Middle frontal gyrus (tissue), 1 donor: ENCODE results near the gene SLCO3A1.
A peak's percentile ranks its signal among the peaks of the same experiment; 100 is the strongest.
"Not testable (repeated sequence)": the region's sequence is repeated elsewhere in the genome, so short reads cannot be mapped to it uniquely, and the experiment has no call there.

Experiments
- DNase-seq: peaks from one replicate; pipeline ENCODE4 v3.0.0-alpha.2; 2015; ENCODE audit warnings: low spot score; ENCODE audit errors: extremely low spot score

SLCO3A1 gene

DNA sequence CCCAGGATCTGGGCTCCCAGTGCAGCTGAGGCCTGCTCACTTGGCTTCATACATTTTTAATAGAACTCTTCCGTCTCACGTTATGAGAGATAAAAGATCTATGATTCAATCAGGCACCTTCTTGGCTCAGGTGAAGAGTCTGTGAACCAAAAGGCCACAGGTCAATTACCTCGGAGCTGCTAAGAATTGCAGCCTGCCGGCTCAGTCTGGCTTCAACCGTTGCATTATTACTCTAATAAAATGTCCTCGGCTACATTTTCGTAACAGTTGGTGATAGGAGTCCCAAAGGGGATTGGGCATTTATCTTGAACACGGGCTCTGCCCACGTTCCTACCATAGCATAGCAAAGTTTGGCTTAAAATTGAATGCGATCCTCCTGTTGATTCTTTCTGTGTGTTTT, 176.3 kb downstream of the SLCO3A1 start:
- no peak for DNase-seq

DNA sequence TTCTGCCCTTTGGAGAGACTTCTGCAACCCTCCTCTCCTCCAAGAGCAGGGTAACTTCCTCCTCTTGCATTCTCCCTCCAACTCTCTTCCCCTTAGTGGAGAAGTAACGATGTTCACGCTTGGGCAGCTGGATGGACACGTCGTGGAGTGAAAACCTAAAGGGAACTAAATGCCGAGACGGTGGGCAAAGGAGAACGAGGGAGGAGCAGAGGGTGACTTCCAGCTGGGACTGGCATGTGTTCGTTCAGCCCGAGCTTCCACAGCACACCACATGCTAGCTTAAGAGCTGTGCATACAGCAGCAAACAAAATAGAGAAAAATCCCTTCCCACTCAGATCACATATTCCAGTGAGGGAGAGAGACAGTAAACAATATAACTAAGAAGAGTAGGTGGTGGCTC, 179.8 kb downstream of the SLCO3A1 start:
- DNase-seq: no peak

DNA sequence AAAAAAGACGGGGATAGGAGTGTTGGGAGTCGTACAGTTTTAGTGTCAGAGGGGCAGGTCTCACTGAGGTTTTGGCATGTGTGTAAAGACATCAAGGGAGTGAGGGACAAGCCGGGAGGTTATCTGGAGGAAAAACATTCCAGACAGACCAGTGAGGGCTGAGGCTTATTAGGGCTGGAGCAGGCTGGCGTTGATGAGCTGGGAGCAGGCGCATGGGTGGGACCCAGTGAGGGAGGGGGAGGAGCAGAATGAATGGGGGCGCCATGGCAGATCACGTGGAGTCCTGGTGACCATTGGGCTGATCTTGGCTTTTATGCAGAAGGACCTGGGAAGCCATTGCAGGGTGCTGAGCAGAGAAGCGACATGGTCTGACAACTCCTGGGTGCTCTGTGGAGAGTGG, 180.2 kb downstream of the SLCO3A1 start:
- no peak for DNase-seq

DNA sequence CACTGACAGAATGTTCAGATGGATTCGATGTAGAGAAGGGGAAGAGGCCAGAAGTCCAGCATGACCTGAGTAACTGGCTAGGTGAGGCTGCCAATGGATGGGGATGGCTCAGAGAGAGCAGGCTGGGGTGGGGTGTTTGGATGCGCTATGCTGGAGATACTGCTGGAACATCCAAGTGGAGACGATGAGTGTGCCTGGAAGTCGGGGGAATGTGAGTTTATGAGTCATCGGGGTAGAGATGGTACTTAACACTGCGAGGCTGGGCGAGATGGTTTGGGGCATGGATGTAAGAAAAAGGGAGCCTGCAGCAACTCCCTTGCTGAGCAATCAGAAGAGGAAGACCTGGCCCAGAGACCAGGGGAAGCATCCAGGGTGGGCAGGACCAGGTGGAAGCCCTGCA, 180.7 kb downstream of the SLCO3A1 start:
- peak; percentile 7 for DNase-seq

DNA sequence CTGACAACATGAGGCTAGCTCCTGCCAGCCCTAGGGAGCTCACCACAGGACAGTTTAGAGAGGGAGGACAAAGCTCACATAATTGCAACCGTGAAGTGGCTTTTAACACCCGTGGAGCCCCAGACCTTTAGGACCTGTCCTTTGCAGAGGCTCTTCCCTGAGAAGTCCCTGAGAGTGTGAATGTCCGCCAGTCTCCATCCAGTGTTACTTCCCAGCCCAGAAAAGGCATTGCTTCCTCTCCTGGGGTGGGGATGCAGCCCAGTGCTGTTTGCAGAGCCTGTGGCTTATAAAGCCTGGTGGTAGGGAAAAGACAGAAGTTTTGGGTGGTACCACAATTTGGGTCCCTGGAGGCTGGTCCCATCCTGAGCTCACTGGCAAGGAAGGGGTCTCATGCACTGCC, 182.0 kb downstream of the SLCO3A1 start:
- no peak for DNase-seq

DNA sequence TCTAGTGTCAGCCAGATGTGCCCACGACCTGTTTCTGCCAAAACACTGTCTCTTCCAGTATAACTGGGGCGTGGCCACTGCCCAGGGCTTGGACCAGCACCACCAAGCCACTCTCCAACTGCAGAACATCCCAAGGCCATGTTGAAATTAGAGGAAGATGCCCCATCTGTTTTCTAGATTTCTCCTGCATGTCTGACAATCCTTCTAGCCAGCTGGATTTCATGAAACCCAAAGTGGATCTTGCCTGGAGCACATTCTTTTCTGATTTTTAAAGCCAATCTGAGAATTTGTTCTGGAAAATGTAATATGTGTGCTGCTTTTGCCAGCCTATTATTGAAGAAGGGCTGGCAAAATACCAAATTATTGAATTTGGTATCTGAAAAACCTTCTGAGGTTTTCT, 182.5 kb downstream of the SLCO3A1 start:
- DNase-seq: no peak

DNA sequence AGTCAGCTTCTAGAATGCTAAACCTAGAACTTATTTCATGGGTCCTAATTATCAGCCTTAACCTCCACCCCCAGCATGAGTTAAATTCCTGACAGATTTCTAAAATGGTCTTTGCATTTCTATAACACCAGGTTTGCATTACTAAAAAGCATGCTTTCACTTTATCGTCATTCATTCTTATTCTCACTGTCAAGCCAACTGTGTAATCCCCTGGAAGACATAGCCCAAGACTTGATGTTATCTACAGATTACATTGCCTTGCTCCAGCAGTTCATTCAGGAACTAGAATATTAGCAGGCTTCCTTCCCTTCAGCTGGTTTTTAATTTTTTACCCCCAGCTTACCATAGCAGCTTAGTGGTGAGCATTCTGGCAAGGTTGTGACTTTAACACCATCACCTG, 184.0 kb downstream of the SLCO3A1 start:
- DNase-seq: no peak

DNA sequence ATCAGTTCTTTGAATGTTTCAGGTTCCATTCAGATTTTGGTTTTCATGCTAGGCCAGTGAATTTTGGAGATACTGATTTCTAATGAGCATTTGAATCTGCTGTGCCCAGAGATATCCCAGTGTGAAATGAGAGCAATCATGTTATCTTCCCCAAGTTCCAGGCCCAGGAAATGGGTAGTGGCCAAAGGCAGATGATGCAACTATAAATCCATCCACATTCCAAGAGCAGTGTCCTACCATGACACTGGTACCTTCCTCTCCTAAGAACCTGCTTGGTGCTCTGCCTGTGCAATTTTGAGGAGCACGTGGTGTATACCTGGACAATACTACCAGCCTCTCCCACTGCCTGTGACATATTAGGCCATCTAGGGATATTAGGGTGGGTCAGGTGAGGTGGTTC, 186.8 kb downstream of the SLCO3A1 start:
- no peak for DNase-seq

DNA sequence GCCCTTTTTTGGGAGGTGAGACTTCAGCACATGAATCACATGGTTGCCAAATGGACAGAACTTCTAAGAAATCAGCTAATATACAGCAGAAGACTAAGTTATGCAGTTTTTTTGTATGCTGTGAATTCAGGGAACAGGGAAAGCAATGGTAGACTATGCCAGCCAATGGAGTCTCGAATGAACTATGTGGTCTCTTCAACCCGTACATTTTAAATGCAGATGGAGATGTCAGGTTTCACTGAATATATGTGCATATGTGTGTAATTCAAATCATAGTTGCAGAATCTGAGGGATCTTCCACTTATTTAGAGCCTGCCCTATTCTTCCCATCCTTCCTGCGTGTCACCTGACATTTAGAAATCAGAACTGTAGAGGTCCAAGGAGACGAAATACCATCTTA, 187.9 kb downstream of the SLCO3A1 start:
- no peak for DNase-seq

DNA sequence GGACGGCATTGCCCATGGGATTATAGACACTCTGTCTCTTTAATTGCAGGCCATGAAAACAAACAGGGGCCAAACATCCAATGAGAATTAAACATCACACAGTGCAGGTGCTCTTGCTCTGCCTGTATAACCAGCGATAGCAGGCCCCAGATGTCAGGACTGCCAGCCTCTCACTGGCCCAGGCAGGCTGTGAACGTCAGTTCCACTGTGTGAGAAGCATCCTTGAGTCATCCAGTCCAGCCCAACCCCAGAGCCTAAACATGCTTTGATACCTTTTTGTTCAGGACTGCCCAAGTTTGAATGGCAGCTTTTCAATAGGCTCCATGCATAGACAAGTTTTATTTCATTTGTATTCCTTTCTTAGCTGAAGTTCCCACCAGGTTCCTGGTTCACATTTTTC, 189.8 kb downstream of the SLCO3A1 start:
- DNase-seq: no peak

DNA sequence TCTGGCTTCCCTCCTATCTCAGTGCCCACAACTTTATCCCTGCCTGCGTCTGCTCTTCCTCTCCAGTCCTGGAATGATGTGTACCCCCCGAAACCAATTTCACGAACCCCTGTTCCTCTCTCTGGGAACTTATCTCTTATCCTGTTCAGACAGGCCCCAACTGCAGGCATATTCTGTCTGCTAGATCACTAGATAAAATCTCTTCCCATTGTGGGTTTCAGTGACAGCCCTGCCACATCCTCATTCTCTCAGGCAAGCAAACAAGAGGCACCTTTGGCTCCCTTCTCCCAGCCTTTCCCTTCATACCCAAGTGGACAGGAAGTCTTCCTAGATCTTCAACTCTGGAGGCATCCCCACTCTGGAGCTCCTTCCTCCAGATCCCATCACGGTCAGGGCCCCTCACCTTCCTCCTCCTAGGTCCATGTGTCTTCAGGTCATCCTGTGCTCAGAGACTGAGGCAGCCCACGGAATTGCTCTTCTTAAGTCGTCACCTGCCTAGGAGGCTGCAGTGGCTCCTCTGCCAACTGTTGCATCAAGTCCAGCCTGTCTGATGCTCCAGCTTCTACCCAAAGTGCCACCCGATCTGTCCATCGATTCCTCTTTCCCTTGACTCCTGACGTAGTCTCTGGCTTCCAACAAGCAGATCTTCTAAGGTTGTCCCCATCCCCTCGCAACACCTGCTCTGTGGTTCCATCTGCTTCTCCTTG, 190.8 kb downstream of the SLCO3A1 start:
- DNase-seq: no peak

DNA sequence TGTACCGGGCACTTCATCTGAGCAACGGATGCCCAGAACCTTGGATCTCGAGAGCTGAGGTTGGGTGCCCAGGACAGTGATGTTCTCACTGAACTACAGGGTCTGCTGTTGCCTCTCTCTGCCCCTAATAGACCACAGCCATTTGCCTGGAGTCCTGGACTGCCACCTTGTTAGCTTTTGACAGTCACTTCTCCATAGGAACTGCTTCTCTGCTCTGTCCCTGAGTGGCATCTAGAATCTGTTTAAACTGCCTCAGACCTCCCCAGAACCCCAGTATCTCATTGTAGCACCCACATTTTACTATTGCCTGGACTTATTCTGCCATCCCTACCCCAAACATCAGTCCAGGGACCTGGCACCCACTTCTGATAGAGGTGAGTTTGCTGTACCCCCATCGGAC, 194.4 kb downstream of the SLCO3A1 start:
- DNase-seq: no peak

DNA sequence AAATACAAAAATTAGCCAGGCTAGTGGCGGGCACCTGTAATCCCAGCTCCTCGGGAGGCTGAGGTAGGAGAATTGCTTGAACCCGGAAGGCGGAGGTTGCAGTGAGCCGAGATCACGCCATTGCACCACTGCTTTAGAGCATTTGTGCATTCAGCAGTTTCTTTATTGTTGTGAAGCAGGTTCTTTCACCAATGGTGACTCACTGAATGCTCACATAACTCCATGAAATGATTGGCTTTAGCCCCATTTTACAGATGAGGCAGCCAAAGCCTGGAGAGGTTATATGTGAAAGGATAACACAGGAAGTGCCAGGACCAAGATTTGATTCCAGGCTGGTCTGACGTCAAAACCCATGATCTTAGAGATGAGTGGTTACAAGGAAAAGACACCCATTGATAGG, 195.2 kb downstream of the SLCO3A1 start:
- no peak for DNase-seq

DNA sequence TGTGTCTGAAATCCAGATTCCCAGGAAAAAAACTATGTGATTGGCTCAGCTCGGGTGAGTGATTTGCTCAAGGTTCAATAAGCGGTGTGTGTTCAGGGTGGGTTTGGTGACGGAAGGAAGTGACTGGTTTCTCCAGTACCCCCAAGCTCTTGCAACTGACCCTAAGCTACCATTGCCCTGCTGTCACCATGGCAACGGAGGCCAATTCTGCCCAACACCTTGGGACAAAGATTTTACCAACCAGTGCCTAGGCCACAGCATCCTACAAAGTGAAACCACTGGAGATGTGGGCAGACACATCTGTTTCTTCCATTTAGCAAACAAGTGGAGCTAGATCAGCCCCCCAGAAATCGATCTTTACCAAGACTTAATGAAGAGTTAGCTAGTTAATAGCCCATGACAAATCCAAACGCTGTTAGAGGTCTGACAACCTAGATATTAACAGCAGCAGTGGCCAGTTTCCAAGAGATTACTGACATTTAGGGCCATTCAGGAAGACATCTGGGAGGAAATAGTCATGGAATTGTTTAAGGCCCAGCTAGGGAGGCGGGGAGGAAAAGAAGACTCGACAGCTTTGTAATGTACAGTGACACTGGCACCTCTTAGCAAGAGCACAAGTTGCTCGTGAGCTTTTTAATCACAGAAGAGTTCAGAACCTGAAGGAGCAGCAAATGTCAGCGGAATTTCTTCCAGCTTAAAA, 195.9 kb downstream of the SLCO3A1 start:
- DNase-seq: no peak

DNA sequence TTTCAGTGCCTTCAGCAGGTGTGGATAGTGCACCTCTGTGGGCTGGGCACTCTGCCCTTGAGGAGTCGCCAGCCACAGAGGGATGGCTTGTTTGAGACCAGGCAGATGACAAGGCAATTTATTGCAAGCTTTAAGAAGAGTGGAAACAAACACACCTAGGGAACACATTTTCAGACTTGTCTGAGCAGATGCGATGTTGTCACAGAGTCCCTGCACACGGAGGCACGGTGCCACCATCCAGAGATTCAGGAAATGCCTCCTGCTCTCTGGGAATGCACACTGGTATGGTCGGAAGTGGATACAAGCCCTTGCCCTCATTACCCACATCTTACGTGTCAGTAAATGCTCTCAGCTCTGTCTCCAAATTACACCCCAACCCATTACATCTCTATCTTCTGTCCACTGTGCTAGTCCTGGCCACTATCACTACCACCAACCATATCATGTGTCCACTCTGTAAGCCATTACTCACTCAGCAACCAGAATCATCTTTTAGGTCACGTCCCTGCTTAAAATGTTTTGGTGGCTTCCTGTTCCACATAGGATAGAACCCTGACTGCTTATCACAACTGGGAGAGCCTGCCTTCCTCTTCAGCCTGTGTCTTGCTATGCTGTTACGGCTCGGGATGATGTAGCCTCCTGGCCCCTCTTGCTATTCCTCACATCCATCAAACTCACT, 196.9 kb downstream of the SLCO3A1 start:
- DNase-seq: no peak

DNA sequence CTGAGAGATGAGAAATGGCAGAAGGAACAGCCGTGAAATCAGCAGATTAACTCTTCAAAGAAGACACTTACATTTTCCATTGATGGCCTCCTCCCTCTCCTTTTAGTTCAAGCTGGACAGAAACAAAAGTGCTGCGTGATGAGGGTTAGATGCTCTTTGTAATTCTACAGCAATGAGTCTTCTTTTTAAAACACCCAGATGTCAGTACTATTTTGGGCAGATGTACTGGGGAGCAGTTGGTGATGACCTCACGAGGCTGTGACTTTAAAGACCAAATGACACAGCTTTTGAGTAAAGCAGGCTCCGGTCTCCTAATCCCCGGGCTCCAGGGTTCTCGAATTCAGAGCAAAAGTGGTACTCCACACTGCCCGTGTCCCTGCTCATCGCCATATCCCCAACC, 198.2 kb downstream of the SLCO3A1 start:
- no peak for DNase-seq

DNA sequence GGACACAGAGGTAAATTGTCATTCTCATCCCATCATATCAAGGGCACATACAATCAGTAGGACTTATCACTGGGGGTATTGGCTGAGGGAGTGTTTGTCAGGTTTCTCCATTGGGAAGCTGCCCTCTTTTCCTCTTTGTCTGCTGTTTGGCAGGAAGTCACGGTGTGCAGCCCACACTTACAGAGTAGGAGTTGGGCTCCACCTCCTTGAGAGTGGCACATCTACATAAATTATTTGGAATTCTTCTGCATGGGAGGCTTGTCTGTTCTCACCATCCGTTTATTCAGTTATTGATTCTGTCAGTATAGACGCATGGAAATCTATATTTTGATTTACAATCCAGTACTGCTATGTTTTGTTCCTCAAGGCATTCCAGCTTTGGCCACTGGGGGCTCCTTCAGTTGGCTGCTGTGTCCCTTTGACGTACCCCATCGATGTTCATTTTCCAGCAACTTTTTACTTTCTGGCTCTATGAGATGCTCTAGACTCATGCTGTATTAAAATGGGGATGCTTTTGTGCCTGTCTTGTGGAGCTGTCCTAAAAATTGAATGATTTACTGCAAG, 200.3 kb downstream of the SLCO3A1 start:
- no peak for DNase-seq

DNA sequence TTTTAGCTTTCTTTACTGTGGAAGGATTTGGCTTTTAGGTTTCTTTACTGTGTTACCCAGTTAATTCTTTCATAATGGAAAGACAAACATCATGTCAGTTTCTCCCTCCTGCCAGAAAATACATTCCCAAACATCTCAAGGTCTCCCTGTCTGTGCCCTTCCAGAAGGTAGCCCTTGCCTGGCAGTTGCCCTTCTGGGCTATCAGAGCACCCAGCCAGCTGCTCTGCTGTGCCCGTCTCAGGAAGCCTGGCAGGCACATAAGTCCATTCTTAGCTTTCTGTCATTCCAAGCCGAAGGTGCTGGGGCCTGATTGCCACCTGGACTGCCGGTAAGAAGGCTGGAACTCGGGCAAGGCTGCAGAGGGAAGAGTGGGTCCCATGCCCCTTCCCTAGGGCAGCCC, 203.4 kb downstream of the SLCO3A1 start:
- DNase-seq: no peak

DNA sequence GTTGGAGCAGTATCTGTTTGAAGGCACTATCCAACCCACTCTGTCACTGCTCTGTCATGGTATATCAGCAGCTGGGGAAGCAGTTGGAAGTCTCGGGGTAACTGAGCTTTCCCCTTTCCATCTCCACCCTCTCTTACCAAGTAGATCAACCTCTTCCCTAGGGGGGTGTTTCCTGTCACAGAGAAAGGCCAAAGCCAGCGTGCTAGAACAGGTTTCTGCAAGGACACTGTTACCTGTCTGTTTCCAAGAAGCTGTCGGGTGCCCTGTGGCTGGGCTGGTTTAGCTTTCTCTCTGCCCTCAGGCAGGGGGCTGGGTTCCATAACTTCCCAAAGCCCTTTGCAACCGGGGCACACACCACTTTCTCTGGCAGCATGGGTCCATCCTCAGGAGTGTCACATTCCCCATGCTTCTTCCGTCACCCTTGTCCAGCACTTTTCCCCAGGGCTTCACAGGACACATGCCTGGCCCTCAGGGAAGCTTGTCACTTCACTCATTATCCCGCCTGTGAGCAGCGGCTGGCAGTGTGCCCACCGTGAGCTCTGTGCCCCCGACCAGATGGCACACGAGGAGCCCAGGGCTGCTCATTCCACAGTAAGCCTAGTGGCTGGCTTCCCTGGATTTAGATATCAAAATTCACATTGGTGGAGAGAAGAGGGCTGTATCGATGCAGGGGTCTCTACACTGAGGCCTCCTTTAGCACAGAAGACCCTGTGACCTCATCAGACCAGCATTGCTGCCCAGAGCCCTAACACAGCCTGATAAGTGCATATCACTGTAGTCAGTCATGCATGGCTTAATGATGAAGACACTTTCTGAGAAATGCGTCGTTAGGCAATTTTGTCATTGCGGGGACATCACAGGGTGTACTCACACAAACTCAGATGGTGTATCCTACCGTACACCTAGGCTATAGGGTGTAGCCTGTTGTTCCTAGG, 205.8 kb downstream of the SLCO3A1 start:
- DNase-seq: no peak

DNA sequence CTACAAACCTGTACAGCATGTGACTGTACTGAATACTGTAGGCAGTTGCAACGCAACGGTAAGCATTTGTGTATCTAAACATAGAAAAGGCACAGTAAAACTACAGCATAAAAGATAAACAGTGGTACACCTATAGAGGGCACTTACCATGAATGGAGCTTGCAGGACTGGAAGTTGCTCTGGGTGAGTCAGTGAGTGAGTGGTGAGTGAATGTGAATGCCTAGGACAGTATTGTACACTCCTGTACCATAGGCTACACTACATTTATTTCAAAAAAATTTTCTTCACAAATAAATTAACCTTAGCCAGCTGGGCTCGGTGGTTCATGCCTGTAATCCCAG, 206.4 kb downstream of the SLCO3A1 start:
- not testable (repeated sequence) for DNase-seq

DNA sequence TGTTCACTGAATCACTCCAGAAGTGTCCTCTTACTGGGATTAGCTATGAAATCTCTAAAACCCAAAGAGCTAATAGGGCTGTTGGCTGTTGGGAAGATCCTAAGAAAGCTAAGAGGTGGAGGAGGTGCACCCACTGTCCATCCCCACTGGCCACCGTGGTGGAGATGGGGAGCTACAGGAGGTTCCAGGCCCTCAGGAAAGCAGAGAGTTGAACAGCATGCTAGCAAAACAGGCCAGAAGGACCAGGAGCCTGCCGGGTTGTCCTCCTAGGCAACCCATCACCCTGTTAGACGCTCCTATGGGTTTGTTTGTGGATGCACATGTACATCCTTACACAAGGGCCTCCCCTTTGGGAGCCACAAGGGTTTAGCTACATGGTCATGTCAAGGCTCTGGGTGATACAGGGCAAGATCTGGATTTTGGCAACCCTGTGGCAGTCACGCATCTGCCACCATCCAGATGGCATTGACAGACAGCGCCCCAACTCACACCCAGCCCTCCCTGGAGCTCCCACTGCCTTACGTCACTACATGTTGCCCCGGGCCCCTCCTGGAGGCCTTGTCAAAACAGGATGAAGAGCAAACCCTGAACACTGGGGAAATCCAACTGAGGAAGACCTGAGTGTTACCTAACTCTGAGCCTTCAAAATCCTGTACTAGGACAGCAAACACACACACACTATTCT, 208.1 kb downstream of the SLCO3A1 start:
- no peak for DNase-seq
